KOPT-K1 (cell line): ENCODE measurements around the gene JAZF1.

Source experiments
- H3K27ac ChIP-seq: fragments of 200-600 bp; sonication (generic); 2 replicates; pipeline ENCODE4 v1.5.1; 2016; ENCODE audit warnings: antibody characterized with exemption, mild to moderate bottlenecking, low read depth, low read length; ENCODE audit not compliant: poor library complexity, severe bottlenecking
- H3K36me3 ChIP-seq: fragments of 200-600 bp; sonication (generic); 2 replicates; pipeline ENCODE4 v1.5.1; 2017; ENCODE audit warnings: antibody characterized with exemption, mild to moderate bottlenecking, low read length, moderate library complexity; ENCODE audit not compliant: insufficient read depth
- H3K9me3 ChIP-seq: fragments of 200-600 bp; sonication (generic); 2 replicates; pipeline ENCODE4 v1.5.1; 2017; ENCODE audit warnings: antibody characterized with exemption, low read length, mild to moderate bottlenecking; ENCODE audit not compliant: insufficient read depth, poor library complexity, severe bottlenecking

JAZF1 gene

DNA sequence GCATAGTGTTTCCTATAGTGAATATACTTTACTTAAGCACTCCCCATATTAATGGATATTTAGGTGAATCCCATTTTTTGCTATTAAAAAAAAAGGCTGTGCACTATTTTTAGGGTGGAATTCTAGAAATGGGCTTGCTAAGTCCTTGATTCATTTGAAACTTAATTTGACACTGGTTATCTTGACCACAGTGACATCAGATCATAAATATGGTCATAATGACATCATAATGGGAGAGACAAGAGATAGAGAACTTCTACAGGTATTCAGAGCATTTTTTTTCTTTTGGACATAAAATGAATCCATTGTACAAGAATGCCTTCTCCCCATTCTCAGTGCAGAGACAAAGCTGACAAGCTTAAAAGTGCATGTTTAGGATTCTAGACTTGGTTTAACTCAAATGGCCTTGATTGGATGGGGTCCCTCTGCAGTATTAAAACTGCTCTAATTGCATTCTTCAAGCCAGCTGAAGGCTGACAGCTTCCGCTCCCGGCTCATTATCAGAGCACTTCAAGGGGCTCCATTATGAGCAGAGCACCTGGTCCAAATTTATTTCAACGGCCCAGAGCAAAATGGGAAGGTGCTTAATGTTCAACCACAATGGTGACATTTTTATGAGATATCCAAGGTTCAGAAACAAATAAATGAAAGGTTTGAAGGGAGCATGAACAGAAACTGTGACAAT is 104.8 kb downstream of the JAZF1 start:
- H3K36me3 ChIP-seq: no peaks in the 10 kb centered on the region
- no peak overlapping the region for H3K27ac ChIP-seq

DNA sequence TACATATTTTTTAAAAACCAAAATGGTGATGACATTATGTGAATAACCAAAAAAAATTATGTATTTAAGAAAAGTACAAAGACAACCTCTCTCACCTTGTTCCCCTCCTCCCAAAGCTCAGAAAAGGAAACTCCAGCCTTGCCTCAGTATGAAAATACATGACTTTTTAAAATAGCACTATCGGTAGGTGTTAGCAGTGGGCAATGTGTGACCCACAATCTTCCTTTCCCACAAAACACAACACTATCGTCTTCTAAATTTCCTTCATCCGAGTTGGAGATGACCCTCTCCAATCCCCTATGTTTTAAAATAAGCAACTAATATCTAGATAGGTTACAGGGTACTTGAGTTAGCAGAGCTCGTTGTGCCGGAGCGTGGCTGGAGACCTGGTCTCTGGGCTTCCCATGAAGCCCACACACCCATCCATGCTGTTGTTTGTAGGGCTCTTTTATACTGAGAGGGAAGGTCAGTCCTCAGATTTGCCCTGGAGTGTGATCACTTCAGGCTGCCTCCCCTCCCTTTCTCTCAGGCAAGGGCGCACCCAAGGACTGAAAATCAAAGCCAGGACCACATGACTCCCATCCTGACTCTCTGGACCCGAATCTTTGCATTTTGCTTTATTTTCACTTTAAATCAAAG is 107.6 kb downstream of the JAZF1 start:
- H3K27ac ChIP-seq: no peak overlapping the region
- no peaks in the 10 kb centered on the region for H3K9me3 ChIP-seq
- no peaks in the 10 kb centered on the region for H3K36me3 ChIP-seq

More for the DNA sequence above, 104.8 kb downstream of the JAZF1 start:
- H3K9me3 ChIP-seq: no peaks in the 10 kb centered on the region

DNA sequence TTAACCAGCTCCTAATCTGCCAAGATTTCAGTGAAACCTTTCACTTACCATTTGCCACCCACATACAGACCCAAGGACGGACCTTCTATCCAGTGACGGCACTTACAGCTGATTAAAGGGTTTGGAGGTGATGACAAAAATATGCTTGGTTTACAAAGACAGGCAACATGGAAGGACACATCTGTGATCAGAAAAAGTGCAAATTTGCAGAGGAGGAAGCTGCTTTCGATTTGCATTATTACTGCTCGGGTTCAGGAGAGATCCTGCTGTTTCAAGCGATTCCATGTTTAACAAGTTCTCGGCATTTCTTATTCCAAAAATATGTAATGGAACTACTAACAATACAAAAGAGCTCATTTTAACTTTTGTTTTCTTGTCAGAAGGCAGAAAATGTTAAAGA is 109.0 kb downstream of the JAZF1 start:
- no peak overlapping the region for H3K27ac ChIP-seq
- H3K36me3 ChIP-seq: no peaks in the 10 kb centered on the region
- H3K9me3 ChIP-seq: no peaks in the 10 kb centered on the region

DNA sequence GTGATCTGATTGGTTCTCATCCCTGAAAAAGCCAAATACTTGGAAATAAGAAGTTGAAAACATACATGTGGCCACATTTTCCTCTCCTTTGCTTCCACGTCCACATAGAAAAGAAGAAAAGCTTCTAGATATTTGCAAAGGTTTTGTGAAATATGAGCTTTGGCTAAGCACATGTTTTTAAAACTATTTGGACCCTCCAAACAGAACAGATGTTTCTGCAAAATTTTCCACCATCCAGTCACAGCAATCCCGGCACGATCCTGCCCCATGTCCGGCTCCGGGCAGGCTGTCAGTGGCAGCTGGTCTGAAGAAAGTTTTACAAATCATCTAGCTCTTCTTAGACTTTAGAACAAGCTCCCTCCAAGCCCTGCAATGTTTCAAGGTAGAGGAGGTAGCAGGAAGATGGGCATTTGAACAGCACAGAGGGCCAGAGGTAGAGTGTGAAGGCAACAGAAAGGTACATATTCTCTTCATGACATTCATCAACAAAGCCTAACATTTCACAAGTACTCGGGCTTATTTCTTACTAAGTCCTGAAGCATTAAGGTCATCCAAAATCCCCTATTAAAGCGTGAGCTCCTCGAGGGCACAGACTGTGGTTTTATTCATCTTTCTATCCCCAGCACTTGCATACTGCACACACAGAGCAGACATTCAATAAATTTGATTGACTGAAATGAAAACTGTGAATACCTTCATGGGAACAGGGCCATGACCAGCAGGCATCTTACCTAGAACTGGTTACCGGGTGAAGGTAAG is 110.1 kb downstream of the JAZF1 start:
- H3K27ac ChIP-seq: no peak overlapping the region
- no peaks in the 10 kb centered on the region for H3K36me3 ChIP-seq
- no peaks in the 10 kb centered on the region for H3K9me3 ChIP-seq

DNA sequence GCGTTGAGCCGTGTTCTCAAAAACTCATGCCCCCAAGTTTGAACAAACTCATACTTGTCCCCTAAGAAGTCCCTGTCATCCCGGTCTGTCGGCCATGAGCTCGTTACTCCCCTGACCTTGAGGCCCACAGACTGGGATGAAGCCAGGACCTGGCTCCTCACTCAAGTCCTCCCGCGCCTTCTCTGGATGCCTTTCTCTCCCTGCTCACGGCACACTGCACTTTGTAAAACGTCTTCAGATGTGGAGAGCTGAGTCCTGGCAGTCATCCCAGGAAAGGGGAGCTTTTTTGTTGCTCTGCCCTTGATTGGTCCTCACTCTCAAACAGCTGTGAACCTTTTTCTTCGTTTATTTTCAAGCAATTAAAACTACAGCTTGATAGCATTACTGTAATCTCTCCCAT is 110.8 kb downstream of the JAZF1 start:
- H3K9me3 ChIP-seq: no peaks in the 10 kb centered on the region
- no peaks in the 10 kb centered on the region for H3K36me3 ChIP-seq
- H3K27ac ChIP-seq: no peak overlapping the region

DNA sequence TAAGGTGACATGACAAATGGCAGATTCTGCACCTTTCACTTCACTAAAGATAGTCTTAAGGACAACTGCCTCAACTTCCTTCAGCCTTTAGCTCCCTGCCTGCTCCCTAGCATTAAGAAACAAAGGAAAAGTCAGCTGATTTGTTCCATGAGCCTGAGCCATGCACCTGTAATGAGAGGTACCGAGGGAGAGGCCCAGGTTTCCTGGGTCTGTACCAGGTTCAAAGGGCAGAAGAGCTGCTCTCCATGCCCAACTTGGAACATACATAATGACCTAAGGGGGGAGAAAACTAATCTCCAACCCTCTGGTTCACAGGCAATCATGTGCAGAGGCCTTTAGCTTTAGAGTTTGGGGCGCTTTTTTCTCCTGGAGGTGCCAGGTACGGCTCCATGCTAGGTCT is 111.2 kb downstream of the JAZF1 start:
- H3K36me3 ChIP-seq: no peaks in the 10 kb centered on the region
- H3K9me3 ChIP-seq: no peaks in the 10 kb centered on the region
- H3K27ac ChIP-seq: no peak overlapping the region

DNA sequence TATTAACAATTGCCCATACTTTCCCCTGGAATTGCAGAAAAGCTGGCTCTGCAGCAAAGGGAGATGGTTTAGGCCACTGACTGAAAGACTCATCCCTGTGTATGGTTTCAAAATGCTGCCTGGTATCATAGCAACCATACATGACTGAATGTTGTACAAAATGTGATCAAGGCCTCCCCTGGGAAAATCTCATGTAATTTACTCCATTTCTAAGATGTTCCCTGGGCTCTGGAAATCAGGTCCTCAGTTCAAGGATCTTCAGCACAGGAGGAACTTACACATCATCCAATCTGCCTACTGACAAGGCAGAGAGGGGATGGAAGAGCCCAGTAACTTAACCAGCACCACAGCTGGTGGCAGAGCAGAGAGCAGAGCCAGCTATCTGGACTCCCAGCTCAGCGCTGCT is 111.8 kb downstream of the JAZF1 start:
- Histone ChIP-seq H3K27ac (no peak overlapping the region), H3K36me3 (no peaks in the 10 kb centered on the region), H3K9me3 (no peaks in the 10 kb centered on the region)

DNA sequence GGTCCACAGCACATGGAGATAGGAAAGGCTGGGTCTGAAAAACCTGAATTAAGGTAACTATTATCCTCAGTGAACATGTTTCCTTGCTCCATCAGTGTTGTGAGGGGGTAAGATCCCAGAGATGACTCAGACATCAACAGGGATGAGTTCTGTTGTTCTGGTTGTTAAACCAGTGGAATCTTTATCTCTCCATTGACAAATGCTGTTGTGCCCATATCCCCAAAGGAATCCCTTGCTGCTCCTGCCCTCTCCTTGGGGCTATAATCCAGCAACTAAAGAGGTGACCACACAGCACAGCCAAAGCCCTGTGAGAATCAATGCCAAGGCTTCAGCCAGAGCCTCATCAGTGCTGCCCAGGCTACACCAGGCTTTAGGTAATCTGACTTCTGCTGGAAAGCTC is 113.4 kb downstream of the JAZF1 start:
- H3K36me3 ChIP-seq: no peaks in the 10 kb centered on the region
- H3K27ac ChIP-seq: no peak overlapping the region
- H3K9me3 ChIP-seq: no peaks in the 10 kb centered on the region

DNA sequence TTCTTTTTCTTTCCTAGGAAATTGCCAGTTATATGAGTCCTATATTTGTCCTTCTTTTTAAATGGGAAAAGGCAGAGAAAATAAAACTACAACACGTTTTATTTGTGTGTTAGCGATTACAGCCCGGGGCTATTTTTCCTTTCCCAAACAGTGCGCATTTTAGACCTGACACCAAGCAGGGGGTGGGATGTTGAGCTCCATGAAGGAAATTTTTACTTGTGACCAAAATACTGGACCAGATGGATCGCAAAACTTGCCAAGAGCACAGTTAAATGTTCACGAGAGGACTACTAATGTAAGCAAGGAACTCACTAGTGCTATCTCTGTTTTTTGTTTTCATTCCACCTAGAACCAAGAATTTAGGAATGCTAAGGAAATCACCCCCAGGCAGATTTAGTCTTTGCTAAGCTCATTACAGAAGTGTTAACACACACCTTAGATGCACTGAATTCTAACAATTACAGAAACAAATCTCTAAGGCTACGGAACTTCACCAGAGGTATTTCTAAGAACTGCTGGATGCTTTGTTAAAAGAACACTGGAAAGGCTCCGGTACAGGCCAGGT is 114.8 kb downstream of the JAZF1 start:
- Histone ChIP-seq H3K27ac (no peak overlapping the region), H3K36me3 (no peaks in the 10 kb centered on the region), H3K9me3 (no peaks in the 10 kb centered on the region)

DNA sequence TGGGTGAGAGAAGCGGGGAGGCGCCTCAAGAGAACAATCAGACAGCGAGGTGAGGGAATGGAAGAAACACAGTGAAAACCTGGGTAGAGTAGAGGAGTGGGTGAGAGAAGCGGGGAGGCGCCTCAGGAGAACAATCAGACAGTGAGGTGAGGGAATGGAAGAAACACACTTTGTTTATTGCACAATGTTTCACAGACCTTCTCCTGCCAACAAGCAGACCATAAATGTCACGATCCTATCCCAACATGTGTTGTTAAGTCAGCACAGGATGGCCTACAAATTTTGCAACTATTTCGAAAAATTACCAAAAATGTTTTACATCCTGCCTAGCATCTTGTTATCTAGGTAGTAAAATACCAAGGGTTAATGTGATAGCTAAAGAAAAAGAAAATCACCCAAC is 115.3 kb downstream of the JAZF1 start:
- Histone ChIP-seq H3K36me3 (no peaks in the 10 kb centered on the region), H3K27ac (no peak overlapping the region)

DNA sequence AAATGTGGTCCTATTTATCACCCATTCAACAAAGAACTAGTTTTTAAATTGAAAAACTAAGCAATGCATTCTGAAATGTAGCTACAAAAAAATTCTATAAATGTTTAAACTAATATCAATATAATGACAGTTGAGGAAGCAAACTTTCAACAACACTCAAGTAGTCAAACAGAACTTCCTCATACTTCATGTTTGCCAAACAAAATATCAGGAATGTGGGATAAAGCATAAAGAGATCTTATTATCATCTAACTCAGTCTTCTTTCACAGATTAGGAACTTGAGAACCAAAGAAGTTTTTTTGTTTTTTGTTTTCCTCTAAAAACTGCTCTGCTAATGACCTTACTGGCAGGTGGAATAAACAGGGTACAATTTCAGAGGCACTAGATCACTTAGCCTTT is 116.2 kb downstream of the JAZF1 start:
- Histone ChIP-seq H3K9me3 (no peaks in the 10 kb centered on the region), H3K27ac (no peak overlapping the region), H3K36me3 (no peaks in the 10 kb centered on the region)

More for the DNA sequence above, 115.3 kb downstream of the JAZF1 start:
- no peaks in the 10 kb centered on the region for H3K9me3 ChIP-seq

DNA sequence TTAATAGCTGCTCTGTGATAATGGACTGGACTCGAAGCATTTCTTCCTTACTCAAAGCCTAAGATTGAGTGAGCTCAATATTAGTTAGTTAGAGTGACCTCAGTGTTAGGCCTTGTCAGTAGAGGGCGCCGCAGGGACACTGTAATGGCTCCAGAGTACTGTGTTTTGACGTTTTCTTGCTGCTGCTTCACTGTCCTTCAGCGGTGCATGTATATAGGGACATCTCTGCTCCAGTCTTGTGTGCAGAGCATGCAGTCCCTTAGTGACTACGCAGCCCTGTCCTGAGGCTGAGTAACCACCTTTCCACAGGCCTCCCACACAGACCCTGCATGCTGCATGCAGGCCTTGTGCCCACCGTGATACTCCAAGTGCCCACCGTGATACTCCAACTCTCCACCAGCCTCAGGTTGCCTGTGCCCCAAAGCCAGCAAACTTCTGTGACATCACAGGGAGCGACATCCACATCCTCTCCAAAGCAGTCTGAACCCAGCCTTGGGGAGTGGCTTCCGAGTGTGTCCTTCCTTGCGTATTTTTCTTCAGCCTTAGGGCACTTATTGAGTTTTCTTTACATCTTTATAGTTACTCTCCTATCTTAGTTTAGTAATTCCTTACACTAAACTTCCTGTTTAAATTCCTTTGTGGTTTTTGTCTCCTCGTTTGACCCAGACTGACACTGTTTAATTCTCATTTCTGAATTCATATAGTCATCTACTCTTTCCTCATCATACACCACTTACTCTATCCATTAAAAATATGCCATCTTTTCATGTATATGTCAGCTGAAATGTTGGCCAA is 118.2 kb downstream of the JAZF1 start:
- Histone ChIP-seq H3K9me3 (no peaks in the 10 kb centered on the region), H3K27ac (no peak overlapping the region), H3K36me3 (no peaks in the 10 kb centered on the region)

DNA sequence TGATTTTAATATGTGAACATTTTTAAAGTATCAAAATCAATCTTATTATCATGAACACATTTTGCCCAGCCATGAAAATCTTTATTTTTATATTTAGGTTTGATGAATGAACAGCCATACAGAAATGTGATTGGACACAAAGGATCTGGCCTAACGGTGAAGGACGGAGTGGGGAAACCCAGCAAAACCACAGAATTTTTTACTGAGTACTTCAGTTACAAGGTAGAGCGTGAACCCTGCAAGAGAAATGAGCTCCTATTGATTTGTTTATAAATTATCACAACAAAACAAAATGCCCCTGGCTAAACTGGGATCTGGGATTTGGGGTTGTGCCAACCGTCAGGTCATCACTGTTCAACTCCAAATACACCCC is 118.8 kb downstream of the JAZF1 start:
- H3K9me3 ChIP-seq: no peaks in the 10 kb centered on the region
- no peaks in the 10 kb centered on the region for H3K36me3 ChIP-seq
- H3K27ac ChIP-seq: no peak overlapping the region

DNA sequence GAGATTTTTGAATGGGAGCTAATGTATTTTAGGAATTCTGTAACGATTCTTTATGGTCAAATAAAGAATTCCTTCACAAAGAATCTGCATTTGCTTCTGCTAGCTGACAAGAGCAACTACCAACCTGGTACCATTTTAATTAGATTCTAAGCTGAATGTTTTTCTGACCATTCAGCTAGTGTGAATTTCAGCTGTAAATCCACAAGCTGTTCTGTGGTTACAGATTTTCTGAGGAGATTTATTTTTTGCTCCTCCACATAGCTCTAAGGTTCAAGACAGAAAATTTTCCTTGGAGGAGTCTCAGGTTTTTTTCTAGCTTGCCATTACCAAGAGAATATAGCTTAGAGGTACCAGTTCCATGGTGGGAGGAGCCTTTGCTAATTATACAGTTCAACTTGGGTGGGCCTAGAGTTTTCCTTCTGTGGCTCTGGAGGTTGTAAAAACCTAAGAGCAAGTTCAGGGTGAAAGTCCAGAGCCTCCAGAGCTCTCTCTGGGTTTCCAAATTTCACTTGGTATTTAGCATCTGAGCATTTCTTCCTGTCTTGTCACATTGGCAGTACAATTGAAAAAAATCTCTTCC is 120.1 kb downstream of the JAZF1 start:
- H3K9me3 ChIP-seq: no peaks in the 10 kb centered on the region
- H3K27ac ChIP-seq: no peak overlapping the region
- no peaks in the 10 kb centered on the region for H3K36me3 ChIP-seq
